ENCODE measurements around the gene HMG20A. TPM values are rescaled to one million over a fixed set of nuclear protein-coding genes. Genes with fewer than 3 reads are reported as not detected.

HMG20A gene
- total and polyA plus RNA-seq, 2 experiments from 2014 or later: 17.8 to 57.8 TPM

DNA sequence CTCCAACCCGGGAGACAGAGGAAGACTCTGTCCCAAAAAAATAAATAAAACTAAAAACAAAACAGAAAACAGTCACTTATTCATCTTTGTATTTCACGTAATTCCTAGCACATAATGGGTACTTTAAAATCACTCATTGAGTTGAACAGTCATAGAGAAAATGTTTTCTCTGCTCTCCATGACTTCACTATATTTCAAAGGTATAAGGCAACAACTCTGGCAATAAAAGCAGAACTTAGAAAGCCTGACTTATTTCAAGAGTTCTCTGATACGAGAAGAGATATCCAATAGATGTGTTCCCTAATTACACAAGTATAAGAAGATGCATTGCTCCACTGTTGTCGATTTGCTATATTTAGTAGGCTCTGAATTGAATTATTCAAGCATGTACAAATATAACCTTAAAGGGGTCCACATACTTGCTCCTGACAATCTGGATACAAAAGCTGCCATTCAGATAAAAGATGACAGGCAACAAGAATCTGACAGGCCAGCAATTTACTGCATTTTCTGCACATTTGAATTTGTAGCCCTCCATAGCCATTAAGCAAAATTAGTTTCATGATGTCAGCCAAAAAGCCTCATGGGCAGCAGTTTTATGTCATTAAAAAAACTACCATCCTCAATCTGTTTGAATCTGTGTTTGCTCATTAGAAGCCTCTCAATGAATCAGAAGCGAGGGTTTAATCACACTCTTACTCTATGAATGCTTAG is 48.7 kb upstream of the HMG20A start (continued):
- TF ChIP-seq, protein P1, sequence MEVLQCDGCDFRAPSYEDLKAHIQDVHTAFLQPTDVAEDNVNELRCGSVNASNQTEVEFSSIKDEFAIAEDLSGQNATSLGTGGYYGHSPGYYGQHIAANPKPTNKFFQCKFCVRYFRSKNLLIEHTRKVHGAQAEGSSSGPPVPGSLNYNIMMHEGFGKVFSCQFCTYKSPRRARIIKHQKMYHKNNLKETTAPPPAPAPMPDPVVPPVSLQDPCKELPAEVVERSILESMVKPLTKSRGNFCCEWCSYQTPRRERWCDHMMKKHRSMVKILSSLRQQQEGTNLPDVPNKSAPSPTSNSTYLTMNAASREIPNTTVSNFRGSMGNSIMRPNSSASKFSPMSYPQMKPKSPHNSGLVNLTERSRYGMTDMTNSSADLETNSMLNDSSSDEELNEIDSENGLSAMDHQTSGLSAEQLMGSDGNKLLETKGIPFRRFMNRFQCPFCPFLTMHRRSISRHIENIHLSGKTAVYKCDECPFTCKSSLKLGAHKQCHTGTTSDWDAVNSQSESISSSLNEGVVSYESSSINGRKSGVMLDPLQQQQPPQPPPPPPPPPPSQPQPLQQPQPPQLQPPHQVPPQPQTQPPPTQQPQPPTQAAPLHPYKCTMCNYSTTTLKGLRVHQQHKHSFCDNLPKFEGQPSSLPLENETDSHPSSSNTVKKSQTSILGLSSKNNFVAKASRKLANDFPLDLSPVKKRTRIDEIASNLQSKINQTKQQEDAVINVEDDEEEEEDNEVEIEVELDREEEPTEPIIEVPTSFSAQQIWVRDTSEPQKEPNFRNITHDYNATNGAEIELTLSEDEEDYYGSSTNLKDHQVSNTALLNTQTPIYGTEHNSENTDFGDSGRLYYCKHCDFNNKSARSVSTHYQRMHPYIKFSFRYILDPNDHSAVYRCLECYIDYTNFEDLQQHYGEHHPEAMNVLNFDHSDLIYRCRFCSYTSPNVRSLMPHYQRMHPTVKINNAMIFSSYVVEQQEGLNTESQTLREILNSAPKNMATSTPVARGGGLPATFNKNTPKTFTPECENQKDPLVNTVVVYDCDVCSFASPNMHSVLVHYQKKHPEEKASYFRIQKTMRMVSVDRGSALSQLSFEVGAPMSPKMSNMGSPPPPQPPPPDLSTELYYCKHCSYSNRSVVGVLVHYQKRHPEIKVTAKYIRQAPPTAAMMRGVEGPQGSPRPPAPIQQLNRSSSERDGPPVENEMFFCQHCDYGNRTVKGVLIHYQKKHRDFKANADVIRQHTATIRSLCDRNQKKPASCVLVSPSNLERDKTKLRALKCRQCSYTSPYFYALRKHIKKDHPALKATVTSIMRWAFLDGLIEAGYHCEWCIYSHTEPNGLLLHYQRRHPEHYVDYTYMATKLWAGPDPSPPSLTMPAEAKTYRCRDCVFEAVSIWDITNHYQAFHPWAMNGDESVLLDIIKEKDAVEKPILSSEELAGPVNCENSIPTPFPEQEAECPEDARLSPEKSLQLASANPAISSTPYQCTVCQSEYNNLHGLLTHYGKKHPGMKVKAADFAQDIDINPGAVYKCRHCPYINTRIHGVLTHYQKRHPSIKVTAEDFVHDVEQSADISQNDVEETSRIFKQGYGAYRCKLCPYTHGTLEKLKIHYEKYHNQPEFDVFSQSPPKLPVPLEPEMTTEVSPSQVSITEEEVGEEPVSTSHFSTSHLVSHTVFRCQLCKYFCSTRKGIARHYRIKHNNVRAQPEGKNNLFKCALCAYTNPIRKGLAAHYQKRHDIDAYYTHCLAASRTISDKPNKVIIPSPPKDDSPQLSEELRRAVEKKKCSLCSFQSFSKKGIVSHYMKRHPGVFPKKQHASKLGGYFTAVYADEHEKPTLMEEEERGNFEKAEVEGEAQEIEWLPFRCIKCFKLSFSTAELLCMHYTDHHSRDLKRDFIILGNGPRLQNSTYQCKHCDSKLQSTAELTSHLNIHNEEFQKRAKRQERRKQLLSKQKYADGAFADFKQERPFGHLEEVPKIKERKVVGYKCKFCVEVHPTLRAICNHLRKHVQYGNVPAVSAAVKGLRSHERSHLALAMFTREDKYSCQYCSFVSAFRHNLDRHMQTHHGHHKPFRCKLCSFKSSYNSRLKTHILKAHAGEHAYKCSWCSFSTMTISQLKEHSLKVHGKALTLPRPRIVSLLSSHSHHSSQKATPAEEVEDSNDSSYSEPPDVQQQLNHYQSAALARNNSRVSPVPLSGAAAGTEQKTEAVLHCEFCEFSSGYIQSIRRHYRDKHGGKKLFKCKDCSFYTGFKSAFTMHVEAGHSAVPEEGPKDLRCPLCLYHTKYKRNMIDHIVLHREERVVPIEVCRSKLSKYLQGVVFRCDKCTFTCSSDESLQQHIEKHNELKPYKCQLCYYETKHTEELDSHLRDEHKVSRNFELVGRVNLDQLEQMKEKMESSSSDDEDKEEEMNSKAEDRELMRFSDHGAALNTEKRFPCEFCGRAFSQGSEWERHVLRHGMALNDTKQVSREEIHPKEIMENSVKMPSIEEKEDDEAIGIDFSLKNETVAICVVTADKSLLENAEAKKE (CRISPR knock-in tag; IDR thresholded peaks at IDR 0.05): no peak
- TF ChIP-seq REST (IDR thresholded peaks at IDR 0.05; ENCODE audit: unreplicated experiment) (no peak), CREB1 (CRISPR knock-in tag; IDR thresholded peaks at IDR 0.05; ENCODE audit: low read depth) (no peak), ZNF114 (CRISPR knock-in tag; IDR thresholded peaks at IDR 0.05) (no peak), EZH2phosphoT487 (IDR thresholded peaks at IDR 0.05; ENCODE audit: unreplicated experiment) (no peak)

Measured in GM23338 (cell line).